Measurements from ENCODE around the gene FBLN7. TPM values are rescaled to one million over a fixed set of nuclear protein-coding genes. Genes with fewer than 3 reads are reported as not detected.

The FBLN7 gene
- total RNA-seq, 3 donors from 2014 or later = 9.2 to 15.7 (median 11.0) TPM

DNA sequence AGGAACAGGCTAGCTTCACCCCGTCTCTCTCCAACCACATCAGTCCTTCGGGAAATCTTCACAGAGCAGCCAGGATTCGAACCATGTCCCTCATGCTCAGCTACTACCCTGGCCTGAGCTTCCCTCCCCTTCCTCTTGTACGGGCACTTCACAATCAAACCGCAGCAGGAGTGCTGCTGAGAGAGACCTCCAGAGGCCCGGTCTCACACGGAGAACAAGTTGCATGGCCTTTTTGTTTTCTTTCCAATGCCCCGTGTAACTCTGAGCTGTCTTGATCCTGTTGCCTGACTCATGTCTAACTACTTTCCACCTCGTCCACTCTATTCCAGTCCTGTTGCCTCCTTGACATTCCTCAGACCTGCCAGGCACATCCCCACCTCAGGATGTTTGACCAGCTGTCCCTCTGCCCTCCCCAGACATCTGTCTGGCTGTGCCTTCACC is 25.4 kb downstream of the FBLN7 start:
- DNase-seq (ENCODE audit: low spot score in 2 of 2) = peak in 1 of 2 donors; percentile 9
- intact Hi-C loops (cut with DNase I; ENCODE audit: low total_unique reads) = no loop called here
- no peak overlapping the region for H3K4me3 ChIP-seq
- H3K27me3 ChIP-seq = no peaks in the 10 kb centered on the region
- H3K9me3 ChIP-seq = no peaks in the 10 kb centered on the region
- TF ChIP-seq POLR2AphosphoS5 (IDR thresholded peaks at IDR 0.05) (no peak), CTCF (IDR thresholded peaks at IDR 0.05) (no peak), POLR2A (IDR thresholded peaks at IDR 0.05) (no peak)
- H3K4me1 ChIP-seq = no peaks in the 10 kb centered on the region
- H3K36me3 ChIP-seq = no peaks in the 10 kb centered on the region
- H3K27ac ChIP-seq = no peak overlapping the region

DNA sequence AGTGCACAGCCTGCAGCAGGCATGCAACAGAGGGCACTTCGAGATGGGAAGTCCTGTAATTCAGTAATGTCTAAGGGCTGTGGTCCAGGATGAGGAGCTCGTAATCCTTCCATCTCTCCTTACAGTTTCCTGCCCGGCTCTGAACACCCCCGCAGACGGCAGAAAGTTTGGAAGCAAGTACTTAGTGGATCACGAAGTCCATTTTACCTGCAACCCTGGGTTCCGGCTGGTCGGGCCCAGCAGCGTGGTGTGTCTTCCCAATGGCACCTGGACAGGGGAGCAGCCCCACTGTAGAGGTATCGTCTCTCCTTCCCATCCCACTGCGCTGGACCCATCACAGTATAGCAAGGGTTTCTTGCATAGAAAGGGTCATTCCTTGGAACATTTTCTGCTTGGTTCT is 26.7 kb downstream of the FBLN7 start:
- H3K9me3 ChIP-seq = no peaks in the 10 kb centered on the region
- H3K4me3 ChIP-seq = no peak overlapping the region
- no peak overlapping the region for H3K27ac ChIP-seq
- no peak for DNase-seq (ENCODE audit: low spot score in 2 of 2)
- H3K27me3 ChIP-seq = no peaks in the 10 kb centered on the region
- no peaks in the 10 kb centered on the region for H3K36me3 ChIP-seq
- no peak for TF ChIP-seq CTCF (IDR thresholded peaks at IDR 0.05)
- TF ChIP-seq POLR2AphosphoS5 (IDR thresholded peaks at IDR 0.05) = no peak
- no peak for TF ChIP-seq POLR2A (IDR thresholded peaks at IDR 0.05)
- intact Hi-C loops (cut with DNase I; ENCODE audit: low total_unique reads) = no loop called here
- no peaks in the 10 kb centered on the region for H3K4me1 ChIP-seq

DNA sequence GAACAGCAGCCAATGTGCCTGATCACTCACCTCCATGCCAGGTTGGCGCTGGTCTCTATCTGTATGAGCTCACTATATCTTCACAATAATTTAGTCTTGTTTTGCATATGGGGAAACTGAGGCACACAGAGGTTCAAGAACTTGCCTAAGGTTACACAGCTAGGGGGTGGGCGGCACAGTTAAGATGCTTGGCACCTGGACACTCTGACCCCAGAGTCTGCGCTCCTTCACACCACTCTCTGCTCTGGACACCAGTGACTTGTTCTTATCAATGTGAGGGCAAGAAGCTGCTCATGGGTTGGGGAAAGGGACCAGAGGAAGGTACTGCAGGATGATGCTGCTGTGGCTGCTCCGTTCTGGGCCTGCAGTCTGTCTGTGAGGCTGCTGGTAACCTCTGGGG is 27.1 kb downstream of the FBLN7 start:
- intact Hi-C loops (cut with DNase I; ENCODE audit: low total_unique reads) = no loop called here
- Histone ChIP-seq H3K4me3 (no peak overlapping the region), H3K4me1 (no peaks in the 10 kb centered on the region), H3K9me3 (no peaks in the 10 kb centered on the region), H3K27ac (no peak overlapping the region), H3K36me3 (no peaks in the 10 kb centered on the region), H3K27me3 (no peaks in the 10 kb centered on the region)
- no peak for DNase-seq (ENCODE audit: low spot score in 2 of 2)
- TF ChIP-seq CTCF (IDR thresholded peaks at IDR 0.05) (no peak), POLR2AphosphoS5 (IDR thresholded peaks at IDR 0.05) (no peak), POLR2A (IDR thresholded peaks at IDR 0.05) (no peak)

DNA sequence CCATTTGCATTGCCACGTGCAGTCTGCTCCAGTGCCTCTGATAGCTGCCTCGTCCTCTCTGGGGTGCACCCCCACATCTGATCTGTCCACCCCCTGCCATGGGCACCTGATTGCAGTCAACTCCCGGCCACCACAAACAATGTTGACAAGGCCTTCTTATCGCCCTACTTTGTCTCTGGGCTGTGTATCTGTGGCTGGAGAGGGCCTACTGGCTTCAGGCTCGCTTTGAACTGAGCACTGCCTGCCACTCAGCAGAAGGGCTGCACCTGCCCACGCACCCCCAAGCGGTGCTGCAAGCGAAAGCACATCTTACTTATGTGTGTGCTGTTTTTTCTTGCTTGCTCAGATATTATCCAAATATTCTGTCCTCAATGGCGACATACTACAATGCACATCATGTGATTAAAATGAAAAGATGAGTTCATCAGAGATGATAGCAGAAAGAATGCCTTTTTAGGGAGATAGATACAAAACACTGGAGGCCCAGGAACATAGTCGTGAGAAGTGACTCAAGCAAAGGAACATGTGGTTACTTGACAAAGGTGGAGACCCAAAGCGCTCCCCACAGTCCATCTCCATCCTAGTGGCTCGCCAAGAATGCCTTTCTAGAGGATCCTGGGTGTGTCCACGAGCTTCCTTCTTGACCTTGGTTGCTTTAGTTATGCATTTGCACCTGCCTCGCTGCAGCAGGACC is 28.8 kb downstream of the FBLN7 start:
- no peak overlapping the region for H3K27ac ChIP-seq
- no peak for DNase-seq (ENCODE audit: low spot score in 2 of 2)

More for the DNA sequence above, 28.8 kb downstream of the FBLN7 start:
- Histone ChIP-seq H3K27me3 (no peaks in the 10 kb centered on the region), H3K9me3 (no peaks in the 10 kb centered on the region), H3K36me3 (no peaks in the 10 kb centered on the region), H3K4me1 (no peaks in the 10 kb centered on the region), H3K4me3 (no peak overlapping the region)
- TF ChIP-seq POLR2A (IDR thresholded peaks at IDR 0.05) = no peak
- TF ChIP-seq POLR2AphosphoS5 (IDR thresholded peaks at IDR 0.05) = no peak
- no peak for TF ChIP-seq CTCF (IDR thresholded peaks at IDR 0.05)
- intact Hi-C loops (cut with DNase I; ENCODE audit: low total_unique reads) = no loop called here
